DMS153 (cell line): ENCODE data around the gene RNFT1.
A peak's percentile ranks its signal among the peaks of the same experiment; 100 is the strongest.
"Not testable (repeated sequence)": the region's sequence is repeated elsewhere in the genome, so short reads cannot be mapped to it uniquely, and the experiment has no call there.

Experiments
- DNase-seq: peaks from one replicate; lab custom pipeline; 2025; lab: John Stamatoyannopoulos, UW

The RNFT1 gene

DNA sequence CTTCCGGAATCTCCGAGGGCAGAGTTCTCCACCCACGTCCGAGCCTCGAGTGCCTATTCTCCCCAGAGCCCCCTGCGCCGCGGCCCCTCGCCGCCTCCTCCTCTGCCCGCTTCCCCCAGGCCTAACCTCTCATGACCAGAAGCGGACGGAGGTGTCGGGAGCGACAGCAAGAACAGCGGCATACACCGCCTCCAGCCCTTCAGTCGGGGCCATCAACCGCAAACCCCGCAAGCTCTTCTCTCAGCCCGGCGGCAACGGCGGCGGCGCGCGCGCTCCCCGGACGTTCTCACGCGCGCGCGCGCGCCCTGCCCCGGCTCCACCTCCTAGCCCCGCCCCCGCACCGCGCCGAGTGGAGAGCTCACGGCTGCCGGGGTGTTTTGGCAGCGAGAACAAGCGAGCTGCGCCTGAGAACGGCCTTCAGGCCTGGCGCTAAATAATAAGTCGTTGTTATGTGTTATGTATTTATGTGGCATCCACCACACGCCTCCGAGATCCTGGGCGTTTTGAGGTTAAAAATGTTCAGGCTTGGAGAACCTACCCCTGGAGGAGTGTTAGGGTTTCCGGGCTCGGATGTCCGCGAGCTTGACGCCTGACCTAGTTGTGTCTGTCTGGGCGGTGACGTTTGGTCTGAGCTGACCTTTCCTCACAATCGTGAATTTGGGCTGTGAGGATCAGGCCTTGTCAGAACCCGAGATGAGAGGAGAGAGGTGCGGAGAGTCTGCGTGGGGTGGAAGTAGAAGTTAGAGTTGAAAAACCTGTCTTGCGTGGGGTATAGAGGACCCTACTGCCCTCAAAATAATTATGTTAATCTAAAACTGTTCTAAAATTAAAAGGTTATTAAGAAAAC lies at the start of gene RNFT1:
TSS of gene RNFT1 (minus strand) at position 259 of the 847 bp plus-strand sequence. CDS start at position 182, 77 bp downstream.
- peak; percentile 52 for DNase-seq

- not testable (repeated sequence) for DNase-seq
Observed at GRCh38 chr17:60009326-60009725, 44.8 kb upstream of the RNFT1 start.

- DNase-seq = not testable (repeated sequence)
Observed at GRCh38 chr17:60008377-60008776, 43.8 kb upstream of the RNFT1 start.

- no peak for DNase-seq
Observed at GRCh38 chr17:60006160-60006559, 41.6 kb upstream of the RNFT1 start.

GRCh38 chr17:60004561-60004960 lies 40.0 kb upstream of the RNFT1 start:
- DNase-seq = not testable (repeated sequence)

GRCh38 chr17:60002405-60002804 lies 37.9 kb upstream of the RNFT1 start:
- not testable (repeated sequence) for DNase-seq

GRCh38 chr17:59996608-59997007 lies 32.1 kb upstream of the RNFT1 start:
- not testable (repeated sequence) for DNase-seq

DNA sequence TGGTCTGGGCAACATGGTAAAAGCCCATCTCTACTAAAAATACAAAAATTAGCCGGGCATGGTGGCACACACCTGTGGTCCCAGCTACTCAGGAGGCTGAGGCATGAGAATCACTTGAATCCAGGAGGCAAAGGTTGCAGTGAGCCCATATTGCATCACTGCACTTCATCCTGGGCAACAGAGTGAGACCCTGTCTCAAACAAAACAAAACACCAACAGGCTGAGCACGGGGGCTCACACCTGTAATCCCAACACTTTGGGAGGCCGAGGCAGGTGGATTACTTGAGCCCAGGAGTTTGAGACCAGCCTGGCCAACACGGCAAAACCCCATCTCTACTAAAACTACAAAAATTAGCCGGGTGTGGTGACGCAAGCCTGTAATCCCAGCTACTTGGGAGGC lies 10.6 kb upstream of the RNFT1 start:
- DNase-seq = not testable (repeated sequence)

DNA sequence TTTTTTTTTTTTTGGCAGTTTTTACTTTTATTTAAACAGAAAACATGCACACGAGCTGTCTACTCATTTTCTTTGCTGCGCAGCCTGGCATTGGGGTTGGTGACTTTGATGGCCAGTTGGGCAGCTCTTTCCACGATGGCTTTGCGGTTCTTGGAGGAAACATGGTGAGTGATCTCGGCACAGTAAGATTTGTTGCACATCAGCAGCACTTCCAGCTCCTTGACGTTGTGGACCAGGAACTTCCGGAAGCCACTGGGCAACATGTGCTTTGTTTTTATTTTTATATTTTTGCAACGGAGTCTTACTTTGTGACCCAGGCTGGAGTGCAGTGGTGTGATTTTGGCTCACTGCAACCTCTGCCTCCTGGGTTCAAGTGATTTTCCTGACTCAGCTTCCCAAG lies 8.9 kb upstream of the RNFT1 start:
- not testable (repeated sequence) for DNase-seq

GRCh38 chr17:59972778-59973177 lies 8.2 kb upstream of the RNFT1 start:
- DNase-seq = no peak

DNA sequence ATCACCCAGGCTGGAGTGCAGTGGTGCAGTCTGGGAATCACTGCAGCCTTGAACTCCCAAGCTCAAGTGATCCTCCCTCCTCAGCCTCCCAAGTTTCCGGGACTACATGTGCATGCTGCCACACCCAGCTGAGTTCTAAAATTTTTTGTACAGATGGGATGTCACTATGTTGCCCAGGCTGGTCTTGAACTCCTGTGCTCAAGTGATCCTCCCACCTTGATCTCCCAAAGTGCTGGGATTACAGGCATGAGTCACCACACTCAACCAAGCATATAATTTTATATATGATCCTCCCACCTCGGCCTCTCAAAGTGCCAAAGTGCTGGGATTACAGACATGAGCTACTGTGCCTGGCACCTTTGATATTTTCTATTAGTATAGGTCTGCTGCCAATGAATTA lies 7.2 kb upstream of the RNFT1 start:
- DNase-seq = not testable (repeated sequence)

DNA sequence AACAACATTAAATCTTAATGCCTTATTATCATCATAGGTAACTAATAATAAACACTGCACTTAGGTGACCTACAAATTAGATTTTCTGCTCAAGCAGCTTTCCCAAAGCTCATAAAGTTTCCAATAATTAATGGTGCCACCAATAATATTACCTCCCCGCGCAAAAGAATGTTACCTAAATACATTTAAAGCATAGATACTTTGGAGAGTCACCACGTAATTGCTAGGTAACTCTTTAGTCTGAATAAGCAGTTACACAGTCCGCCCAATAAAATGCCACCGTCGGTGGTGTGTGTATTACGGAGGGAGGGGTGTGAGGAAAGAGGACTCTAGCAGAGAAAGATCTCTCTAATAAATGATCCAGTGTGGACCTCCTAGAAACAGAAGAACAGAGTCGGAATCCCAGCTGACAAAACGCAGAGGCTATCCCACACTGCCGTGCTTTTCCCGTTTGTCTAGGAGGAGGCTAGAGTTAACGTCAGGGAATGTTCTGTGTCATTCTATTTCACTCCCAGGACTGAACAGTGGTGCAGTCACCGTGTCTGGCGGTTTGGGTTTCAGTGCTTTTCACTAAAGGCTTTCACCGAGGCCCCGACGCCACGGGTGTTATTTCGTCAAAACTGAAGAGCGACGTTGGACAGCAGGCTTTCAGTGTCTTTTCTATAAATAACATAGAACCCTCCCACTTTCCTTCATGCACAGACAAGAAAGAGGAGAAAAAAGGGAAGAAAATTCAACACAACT lies 630 bp downstream of the RNFT1 start:
- DNase-seq = peak; percentile 50

GRCh38 chr17:59962739-59963318 lies 1.7 kb downstream of the RNFT1 start:
- DNase-seq = no peak

DNA sequence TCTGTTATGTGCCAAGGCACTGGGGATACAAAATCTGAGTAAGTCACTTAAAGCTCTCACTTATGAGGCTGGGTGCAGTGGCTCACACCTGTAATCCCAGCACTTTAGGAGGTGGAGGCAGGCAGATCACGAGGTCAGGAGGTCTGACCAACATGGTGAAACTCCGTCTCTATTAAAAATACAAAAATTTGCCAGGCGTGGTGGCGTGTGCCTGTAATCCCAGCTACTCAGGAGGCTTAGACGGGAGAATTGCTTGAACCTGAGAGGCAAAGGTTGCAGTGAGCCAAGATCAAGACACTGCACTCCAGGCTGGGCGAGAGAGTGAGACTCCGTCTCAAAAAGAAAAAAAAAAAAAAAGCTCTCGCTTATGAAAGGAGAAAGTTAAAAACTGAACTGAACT lies 5.0 kb downstream of the RNFT1 start:
- not testable (repeated sequence) for DNase-seq

GRCh38 chr17:59954856-59955255 lies 9.7 kb downstream of the RNFT1 start:
- no peak for DNase-seq

DNA sequence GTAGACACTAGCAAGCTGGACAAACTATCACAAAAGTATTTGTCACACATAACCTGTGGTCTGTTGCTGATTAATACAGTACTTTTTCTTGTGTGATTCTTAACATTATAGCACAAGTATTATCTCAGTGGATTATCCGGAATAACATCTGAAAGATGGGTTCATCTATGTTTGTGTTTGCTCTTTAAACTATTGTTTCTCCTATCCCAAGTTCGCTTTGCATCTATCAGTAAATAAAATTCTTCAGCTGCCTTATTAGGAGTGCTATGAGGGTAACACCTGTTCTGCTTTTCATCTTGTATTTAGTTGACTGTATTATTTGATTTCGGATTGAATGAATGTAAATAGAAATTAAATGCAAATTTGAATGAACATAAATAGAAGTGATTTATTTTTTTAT lies 14.5 kb downstream of the RNFT1 start:
- DNase-seq = no peak

DNA sequence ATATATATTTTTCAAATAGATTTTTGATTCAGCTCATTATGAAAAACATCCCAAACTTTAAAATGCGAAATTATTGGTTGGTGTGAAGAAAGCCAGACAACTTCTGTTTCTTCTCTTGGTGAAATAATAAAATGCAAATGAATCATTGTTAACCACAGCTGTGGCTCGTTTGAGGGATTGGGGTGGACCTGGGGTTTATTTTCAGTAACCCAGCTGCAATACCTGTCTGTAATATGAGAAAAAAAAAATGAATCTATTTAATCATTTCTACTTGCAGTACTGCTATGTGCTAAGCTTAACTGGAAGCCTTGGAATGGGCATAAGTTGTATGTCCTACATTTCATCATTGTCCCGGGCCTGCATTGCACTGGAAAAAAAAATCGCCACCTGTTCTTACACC lies 17.2 kb downstream of the RNFT1 start:
- DNase-seq = not testable (repeated sequence)

DNA sequence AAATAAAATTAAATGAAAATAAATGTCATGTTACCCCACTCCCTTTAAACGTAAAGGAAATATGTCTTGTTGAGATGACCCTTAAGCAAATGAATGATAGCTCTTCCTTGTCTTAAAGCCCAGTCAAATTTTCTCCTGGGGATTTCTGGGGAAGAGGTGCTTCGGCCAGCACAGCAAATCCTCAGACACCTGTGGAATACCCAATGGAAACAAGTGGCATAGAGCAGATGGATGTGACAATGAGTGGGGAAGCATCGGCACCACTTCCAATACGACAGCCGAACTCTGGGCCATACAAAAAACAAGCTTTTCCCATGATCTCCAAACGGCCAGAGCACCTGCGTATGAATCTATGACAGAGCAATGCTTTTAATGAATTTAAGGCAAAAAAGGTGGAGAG lies 18.1 kb downstream of the RNFT1 start:
- DNase-seq = not testable (repeated sequence)

GRCh38 chr17:59941131-59941530 lies 23.4 kb downstream of the RNFT1 start:
- no peak for DNase-seq

DNA sequence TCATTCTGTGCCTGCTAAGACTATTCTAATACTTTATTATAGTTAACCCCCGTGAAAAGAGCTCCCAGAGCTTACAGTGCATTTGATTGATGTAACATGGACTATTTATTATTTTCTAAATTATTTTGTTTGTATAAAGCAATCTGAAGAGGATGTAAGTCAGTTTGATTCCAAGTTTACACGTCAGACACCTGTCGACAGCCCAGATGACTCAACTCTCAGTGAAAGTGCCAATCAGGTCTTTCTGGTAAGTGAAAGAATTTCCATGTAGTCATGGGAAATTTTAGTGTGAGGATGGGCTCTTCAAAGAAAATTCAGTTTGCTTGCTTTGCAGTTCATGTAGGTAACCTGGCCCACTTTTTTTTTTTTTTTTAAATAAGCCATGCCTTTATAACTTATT lies 23.8 kb downstream of the RNFT1 start:
- not testable (repeated sequence) for DNase-seq

DNA sequence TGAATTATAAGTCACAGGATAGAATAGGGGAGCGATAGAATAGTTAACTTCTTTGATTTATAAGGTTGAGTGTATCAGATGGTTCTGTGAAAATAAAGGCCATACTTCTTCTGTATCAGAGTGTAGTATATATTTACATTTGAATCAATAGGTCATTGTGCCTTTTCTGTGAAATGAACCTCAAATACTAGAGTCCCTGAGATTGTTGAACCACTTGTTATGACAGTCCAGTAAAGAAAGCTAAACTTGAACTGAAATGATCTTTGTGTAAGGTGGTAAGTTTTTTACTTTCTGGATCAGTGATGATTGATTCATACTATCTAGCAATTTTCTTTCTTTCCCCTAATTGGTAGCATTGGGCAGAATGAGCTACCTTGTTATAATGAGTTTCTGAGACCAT lies 31.2 kb downstream of the RNFT1 start:
- DNase-seq = not testable (repeated sequence)

DNA sequence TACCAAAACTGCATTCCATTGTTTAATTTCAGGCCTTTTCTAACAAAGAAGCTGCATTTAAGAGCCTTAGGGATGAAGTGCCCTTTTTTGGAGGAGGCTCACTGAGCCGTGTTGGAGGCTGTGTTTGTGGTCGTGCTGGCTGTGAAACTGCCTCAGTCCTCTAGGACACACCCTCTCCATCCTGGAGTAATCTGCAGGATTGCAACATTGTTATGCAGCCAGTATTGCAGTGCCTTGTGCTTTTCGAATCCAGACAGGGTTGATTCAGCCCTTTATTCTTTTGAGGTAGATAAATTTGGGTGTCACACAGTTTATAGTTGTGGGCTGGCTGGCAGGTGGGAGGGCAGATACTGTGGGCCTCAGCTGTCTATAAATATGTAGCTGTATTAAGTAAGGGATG lies 33.8 kb downstream of the RNFT1 start:
- not testable (repeated sequence) for DNase-seq

- not testable (repeated sequence) for DNase-seq
Observed at GRCh38 chr17:59930121-59930520, 34.4 kb downstream of the RNFT1 start.
